ENCODE measurements around the gene VWA7.

DNA sequence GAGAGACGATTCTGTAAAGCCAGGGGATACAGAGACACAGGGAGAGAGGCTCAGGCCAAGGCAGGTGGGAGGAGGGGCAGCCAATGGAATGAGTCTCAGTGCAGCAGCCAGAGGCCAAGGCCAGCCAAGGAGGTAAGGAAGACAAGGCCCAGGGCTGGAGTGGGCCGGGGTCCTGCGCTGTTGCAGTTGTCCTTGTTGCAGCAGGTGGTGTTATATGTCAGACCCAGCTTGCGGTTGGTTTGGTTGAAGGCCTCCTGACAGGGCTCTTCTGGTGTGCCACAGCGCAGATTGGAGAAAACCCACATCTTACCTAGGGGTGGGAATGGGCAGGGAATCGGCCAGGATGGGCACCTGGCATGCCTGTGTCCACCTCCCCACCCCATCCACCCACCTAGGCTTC, 58.1 kb downstream of the VWA7 start:
- TF ChIP-seq, protein P1, sequence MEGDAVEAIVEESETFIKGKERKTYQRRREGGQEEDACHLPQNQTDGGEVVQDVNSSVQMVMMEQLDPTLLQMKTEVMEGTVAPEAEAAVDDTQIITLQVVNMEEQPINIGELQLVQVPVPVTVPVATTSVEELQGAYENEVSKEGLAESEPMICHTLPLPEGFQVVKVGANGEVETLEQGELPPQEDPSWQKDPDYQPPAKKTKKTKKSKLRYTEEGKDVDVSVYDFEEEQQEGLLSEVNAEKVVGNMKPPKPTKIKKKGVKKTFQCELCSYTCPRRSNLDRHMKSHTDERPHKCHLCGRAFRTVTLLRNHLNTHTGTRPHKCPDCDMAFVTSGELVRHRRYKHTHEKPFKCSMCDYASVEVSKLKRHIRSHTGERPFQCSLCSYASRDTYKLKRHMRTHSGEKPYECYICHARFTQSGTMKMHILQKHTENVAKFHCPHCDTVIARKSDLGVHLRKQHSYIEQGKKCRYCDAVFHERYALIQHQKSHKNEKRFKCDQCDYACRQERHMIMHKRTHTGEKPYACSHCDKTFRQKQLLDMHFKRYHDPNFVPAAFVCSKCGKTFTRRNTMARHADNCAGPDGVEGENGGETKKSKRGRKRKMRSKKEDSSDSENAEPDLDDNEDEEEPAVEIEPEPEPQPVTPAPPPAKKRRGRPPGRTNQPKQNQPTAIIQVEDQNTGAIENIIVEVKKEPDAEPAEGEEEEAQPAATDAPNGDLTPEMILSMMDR (IDR thresholded peaks at IDR 0.05): no peak
- TF ChIP-seq POLR2A (IDR thresholded peaks at IDR 0.05): no peak
- no peak for TF ChIP-seq POLR2AphosphoS5 (IDR thresholded peaks at IDR 0.05)
